AG09309 (cell line): Measurements from ENCODE around the gene RAB29.

ENCODE experiments used
- DNase-seq: peaks from one replicate; pipeline ENCODE4 v3.0.0-alpha.2; 2010; ENCODE audit warnings: low read depth
- H3K4me3 ChIP-seq: 2 replicates; pipeline ENCODE4 v1.5.1; 2011; ENCODE audit warnings: mild to moderate bottlenecking, low read depth, low read length, moderate library complexity; ENCODE audit not compliant: control insufficient read depth
- TF ChIP-seq, protein P1 (sequence below): IDR thresholded peaks from 2 replicates; pipeline ENCODE4 v1.5.1; 2011; ENCODE audit warnings: mild to moderate bottlenecking, low read depth, low read length, inconsistent platforms; ENCODE audit not compliant: insufficient read depth, control insufficient read depth; ENCODE audit errors: missing control alignments

RAB29 gene

DNA sequence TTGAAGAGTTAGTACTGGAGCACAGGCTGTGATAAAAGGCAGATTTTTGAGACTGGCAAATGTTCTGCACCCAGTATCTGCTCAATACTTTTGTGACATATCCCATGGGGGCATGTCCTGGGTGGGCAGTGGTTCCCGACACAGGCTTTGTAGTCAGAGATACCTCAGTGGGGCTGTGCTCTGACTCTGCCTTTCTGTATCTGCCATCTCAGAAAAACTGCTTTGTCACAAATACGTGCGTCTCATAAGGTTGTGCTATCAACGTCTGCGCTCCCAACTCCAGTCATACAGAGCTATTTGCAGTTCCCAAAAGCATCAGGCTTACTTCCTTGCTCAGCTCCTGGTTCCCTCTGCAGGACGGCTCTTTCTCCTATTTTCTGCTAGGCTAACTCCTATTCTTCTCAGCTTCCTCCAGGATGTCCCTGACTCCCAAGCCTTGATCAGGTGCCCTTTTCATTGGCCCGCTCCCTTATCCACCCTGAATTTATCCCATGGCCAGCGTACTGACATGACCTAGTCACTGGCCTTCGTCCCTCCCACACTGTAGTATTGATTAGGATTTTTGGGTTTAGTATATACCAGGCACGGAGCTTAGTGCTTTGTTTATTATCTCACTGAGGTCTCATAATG, 12.1 kb upstream of the RAB29 start:
- TF ChIP-seq, protein P1, sequence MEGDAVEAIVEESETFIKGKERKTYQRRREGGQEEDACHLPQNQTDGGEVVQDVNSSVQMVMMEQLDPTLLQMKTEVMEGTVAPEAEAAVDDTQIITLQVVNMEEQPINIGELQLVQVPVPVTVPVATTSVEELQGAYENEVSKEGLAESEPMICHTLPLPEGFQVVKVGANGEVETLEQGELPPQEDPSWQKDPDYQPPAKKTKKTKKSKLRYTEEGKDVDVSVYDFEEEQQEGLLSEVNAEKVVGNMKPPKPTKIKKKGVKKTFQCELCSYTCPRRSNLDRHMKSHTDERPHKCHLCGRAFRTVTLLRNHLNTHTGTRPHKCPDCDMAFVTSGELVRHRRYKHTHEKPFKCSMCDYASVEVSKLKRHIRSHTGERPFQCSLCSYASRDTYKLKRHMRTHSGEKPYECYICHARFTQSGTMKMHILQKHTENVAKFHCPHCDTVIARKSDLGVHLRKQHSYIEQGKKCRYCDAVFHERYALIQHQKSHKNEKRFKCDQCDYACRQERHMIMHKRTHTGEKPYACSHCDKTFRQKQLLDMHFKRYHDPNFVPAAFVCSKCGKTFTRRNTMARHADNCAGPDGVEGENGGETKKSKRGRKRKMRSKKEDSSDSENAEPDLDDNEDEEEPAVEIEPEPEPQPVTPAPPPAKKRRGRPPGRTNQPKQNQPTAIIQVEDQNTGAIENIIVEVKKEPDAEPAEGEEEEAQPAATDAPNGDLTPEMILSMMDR: no peak
- DNase-seq: no peak
- H3K4me3 ChIP-seq: no peak overlapping the region

DNA sequence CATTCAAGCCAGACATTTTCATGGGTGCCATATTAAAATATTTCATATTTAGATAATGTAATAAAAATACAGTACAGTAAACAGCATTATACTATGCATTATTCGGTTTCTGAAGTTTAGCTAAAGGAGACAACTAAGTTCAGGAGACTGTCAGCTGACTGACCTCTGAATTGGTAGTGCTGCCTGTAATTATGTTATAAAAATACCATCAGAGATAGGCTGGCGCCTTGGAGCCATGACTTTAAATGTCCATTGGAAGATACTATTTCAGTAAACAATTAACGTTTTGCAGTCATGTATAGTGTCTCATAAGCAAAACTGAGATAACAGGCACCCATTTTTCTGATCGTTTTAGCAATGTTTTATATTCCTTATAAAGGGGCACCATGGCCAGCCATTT, 11.3 kb upstream of the RAB29 start:
- TF ChIP-seq, protein P1: no peak
- no peak overlapping the region for H3K4me3 ChIP-seq
- DNase-seq: no peak

DNA sequence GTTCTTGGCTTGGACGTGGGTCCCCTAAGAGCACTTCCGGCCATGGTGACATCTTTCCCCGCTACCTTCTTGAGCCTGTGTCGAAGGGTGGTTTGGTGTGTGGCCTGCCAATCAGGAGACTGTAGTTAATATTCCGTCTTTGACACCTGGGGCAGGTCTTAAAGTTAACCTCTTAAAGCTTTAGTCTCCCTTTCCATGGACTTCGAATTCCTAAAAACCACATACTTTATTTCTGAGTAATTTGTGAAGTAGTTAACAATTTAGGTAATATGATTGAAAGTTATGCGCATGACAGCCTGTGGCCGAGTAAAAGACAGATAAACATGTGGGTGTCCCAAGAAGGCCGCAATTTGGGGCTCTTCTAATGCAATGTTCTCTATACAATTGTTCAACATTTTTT, 10.2 kb upstream of the RAB29 start:
- TF ChIP-seq, protein P1: no peak
- no peak for DNase-seq
- H3K4me3 ChIP-seq: no peak overlapping the region

GRCh38 chr1:205783904-205784303, 8.6 kb upstream of the RAB29 start:
- DNase-seq: no peak
- TF ChIP-seq, protein P1: no peak
- no peak overlapping the region for H3K4me3 ChIP-seq

GRCh38 chr1:205783433-205783795, 8.1 kb upstream of the RAB29 start:
- no peak overlapping the region for H3K4me3 ChIP-seq
- no peak for DNase-seq
- TF ChIP-seq, protein P1: no peak

- no peak for DNase-seq
- no peak overlapping the region for H3K4me3 ChIP-seq
- TF ChIP-seq, protein P1: no peak
Measured at GRCh38 chr1:205782627-205783432, 7.5 kb upstream of the RAB29 start.
